ENCODE data around the gene IFNK.

DNA sequence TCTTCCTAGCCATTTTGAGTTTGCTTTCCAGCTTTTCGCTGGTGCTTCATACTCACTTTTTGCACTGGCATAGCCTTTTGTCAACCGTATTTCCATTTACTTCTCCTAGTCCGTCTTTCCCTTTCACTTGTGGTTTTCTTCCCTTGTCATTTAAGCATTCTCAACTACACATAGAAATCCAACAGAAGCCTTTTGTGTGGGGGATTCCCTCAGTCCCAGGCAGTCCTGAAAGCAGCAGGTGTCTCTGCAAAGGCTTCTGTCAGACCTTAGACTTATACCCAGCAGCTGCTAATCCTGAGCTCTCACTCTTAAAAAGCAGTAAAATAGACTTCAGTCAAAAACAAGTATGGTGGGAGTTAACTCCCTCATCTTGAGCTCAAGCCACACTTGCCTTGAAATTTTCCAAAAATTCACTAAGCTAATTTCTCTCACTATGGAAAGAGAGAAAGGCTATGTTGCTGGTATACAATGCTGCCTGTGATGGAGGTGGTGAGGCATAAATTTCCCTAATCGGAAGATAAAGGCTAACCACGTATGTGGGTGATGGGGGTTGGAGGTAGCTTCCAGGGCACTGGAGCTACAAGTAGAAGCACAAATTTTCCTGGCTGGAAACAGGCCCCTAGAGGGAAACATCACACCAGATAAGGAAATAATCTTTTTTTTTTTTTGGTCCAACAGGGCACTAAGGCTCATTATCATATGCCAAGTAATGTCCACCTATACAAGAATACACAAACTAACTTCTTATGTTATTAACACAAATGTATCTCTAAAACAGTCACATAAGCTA, 34.8 kb upstream of the IFNK start:
- TF ChIP-seq EZH2 (IDR thresholded peaks at IDR 0.05; ENCODE audit: low read depth): no peak
- TF ChIP-seq, protein P1, sequence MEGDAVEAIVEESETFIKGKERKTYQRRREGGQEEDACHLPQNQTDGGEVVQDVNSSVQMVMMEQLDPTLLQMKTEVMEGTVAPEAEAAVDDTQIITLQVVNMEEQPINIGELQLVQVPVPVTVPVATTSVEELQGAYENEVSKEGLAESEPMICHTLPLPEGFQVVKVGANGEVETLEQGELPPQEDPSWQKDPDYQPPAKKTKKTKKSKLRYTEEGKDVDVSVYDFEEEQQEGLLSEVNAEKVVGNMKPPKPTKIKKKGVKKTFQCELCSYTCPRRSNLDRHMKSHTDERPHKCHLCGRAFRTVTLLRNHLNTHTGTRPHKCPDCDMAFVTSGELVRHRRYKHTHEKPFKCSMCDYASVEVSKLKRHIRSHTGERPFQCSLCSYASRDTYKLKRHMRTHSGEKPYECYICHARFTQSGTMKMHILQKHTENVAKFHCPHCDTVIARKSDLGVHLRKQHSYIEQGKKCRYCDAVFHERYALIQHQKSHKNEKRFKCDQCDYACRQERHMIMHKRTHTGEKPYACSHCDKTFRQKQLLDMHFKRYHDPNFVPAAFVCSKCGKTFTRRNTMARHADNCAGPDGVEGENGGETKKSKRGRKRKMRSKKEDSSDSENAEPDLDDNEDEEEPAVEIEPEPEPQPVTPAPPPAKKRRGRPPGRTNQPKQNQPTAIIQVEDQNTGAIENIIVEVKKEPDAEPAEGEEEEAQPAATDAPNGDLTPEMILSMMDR (conservative IDR thresholded peaks at IDR 0.05): no peak

Measured in PC-9 (cell line).